OCI-LY7 (cell line): Measurements from ENCODE around the gene ZNF239.

Experiments used
- EZH2phosphoT487 ChIP-seq: fragments of 200-600 bp; sonication (generic); IDR thresholded peaks from 2 replicates; pipeline ENCODE4 v1.6.1; 2018; ENCODE audit warnings: low read depth, borderline replicate concordance, mild to moderate bottlenecking, mixed run types, antibody characterized with exemption, low read length, moderate library complexity, mixed read lengths
- TF ChIP-seq, protein P1 (sequence below): fragments of 200-600 bp; sonication (generic); conservative IDR thresholded peaks from 2 replicates; pipeline ENCODE4 v1.5.1; 2014; ENCODE audit warnings: mild to moderate bottlenecking, antibody characterized with exemption, low read length, moderate library complexity, mixed read lengths

DNA sequence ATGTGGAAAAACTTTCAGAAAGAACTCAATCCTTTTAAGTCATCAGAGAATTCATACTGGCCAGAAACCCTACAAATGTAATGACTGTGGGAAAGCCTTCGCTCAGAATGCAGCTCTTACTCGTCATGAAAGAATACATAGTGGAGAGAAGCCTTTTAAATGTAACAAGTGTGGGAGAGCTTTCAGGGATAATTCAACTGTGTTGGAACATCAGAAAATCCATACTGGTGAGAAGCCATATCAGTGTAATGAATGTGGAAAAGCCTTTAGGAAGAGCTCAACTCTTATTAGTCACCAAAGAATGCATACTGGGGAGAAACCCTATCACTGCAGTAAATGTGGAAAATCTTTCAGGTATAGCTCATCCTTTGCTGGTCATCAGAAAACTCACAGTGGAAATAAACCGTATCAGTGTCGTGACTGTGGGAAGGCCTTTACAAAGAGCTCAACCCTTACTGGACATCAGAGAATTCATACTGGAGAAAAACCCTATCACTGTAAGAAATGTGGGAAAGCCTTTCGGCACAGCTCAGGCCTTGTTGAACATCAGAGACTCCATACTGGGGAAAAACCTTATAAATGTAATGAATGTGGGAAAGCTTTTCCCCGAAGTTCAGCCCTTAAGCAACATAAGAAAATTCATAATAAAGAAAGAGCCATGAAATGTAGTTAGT, 42.4 kb upstream of the ZNF239 start:
- TF ChIP-seq, protein P1, sequence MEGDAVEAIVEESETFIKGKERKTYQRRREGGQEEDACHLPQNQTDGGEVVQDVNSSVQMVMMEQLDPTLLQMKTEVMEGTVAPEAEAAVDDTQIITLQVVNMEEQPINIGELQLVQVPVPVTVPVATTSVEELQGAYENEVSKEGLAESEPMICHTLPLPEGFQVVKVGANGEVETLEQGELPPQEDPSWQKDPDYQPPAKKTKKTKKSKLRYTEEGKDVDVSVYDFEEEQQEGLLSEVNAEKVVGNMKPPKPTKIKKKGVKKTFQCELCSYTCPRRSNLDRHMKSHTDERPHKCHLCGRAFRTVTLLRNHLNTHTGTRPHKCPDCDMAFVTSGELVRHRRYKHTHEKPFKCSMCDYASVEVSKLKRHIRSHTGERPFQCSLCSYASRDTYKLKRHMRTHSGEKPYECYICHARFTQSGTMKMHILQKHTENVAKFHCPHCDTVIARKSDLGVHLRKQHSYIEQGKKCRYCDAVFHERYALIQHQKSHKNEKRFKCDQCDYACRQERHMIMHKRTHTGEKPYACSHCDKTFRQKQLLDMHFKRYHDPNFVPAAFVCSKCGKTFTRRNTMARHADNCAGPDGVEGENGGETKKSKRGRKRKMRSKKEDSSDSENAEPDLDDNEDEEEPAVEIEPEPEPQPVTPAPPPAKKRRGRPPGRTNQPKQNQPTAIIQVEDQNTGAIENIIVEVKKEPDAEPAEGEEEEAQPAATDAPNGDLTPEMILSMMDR, result no peak
- TF ChIP-seq EZH2phosphoT487, result no peak
